Central memory CD8-positive, alpha-beta T cell (primary cell): ENCODE data around the gene FOXL2NB.

Experiments used
- ATAC-seq: fragments of 150-1000 bp; cut with Tn5 transposase; replicated peaks from 2 replicates; pipeline ENCODE4 v1.10.0; 2022; ENCODE audit warnings: mild to moderate bottlenecking, moderate FRiP score, moderate number of reproducible peaks; ENCODE audit not compliant: poor library complexity, severe bottlenecking; ENCODE audit errors: extremely low read depth
- DNase-seq, 2 donors: peaks; one replicate each; pipeline ENCODE4 v3.0.0; 2021; ENCODE audit warnings: low spot score in 2 of 2
- H3K27ac Mint-ChIP-seq: one replicate; pipeline ENCODE4 v1.8.0; 2022; ENCODE audit warnings: low read depth, mild to moderate bottlenecking, moderate library complexity, mixed read lengths
- H3K27me3 Mint-ChIP-seq: one replicate; pipeline ENCODE4 v1.8.0; 2022; ENCODE audit warnings: mixed read lengths
- H3K36me3 Mint-ChIP-seq: one replicate; pipeline ENCODE4 v1.8.0; 2022; ENCODE audit warnings: mild to moderate bottlenecking, moderate library complexity, mixed read lengths; ENCODE audit not compliant: insufficient read depth
- H3K4me1 Mint-ChIP-seq: one replicate; pipeline ENCODE4 v1.8.0; 2022; ENCODE audit warnings: mixed read lengths
- H3K4me3 Mint-ChIP-seq: one replicate; pipeline ENCODE4 v1.8.0; 2022; ENCODE audit warnings: mild to moderate bottlenecking, moderate library complexity, mixed read lengths
- H3K9me3 Mint-ChIP-seq: one replicate; pipeline ENCODE4 v1.8.0; 2022; ENCODE audit warnings: mixed read lengths

Gene FOXL2NB

DNA sequence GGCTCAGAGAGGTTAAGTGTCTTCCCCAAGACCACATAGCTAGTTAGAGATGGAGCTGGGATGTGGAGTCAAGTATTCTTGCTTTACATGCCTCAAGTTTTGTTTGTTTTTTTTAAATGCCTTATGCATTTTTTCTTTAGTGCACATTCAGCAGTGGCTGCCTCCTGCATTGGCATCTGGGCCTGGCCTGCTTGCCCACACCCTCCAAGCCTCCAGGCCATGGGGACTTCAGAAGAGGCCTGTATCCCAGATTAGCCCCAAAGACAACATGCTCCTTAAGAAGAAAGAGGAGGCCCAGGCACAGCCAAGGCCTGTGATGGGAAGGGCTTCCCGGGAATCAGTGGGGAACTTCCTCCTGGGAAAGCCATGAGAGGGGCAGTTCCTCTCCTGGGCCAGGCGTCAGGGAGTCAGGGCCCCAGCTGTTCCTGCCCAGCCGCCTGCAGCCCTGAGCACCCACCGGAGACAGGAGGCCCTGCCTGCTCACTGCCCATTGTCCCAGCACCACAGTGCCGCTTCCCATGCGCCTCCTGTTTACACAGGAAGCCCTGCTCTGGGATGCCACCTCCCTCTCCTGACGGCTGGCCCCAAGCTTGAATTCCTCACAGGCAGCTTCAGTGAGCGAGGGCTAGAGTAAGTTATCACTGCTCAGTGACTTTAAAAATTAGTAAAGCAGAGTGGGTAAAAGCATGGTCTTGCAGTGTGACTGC is 16.0 kb downstream of the FOXL2NB start:
- H3K27me3 Mint-ChIP-seq = peaks cover 79% of the 10 kb centered on the region
- H3K4me1 Mint-ChIP-seq = peaks cover 23% of the 10 kb centered on the region
- no peak overlapping the region for H3K27ac Mint-ChIP-seq
- peaks cover 6% of the 10 kb centered on the region for H3K9me3 Mint-ChIP-seq
- ATAC-seq (no peak), DNase-seq (no peak)
- no peaks in the 10 kb centered on the region for H3K36me3 Mint-ChIP-seq
- no peak overlapping the region for H3K4me3 Mint-ChIP-seq

- DNase-seq (no peak), ATAC-seq (no peak)
- H3K4me3 Mint-ChIP-seq = no peak overlapping the region
- H3K4me1 Mint-ChIP-seq = peaks cover 23% of the 10 kb centered on the region
- H3K9me3 Mint-ChIP-seq = peaks cover 6% of the 10 kb centered on the region
- no peak overlapping the region for H3K27ac Mint-ChIP-seq
- no peaks in the 10 kb centered on the region for H3K36me3 Mint-ChIP-seq
- peaks cover 68% of the 10 kb centered on the region for H3K27me3 Mint-ChIP-seq
Observed at GRCh38 chr3:138964264-138964663, 17.2 kb downstream of the FOXL2NB start.

GRCh38 chr3:138964923-138965322 is 17.9 kb downstream of the FOXL2NB start:
- peaks cover 21% of the 10 kb centered on the region for H3K4me1 Mint-ChIP-seq
- peaks cover 71% of the 10 kb centered on the region for H3K27me3 Mint-ChIP-seq
- no peak overlapping the region for H3K4me3 Mint-ChIP-seq
- H3K36me3 Mint-ChIP-seq = no peaks in the 10 kb centered on the region
- DNase-seq = no peak
- no peak for ATAC-seq
- H3K27ac Mint-ChIP-seq = no peak overlapping the region
- H3K9me3 Mint-ChIP-seq = peaks cover 6% of the 10 kb centered on the region

DNA sequence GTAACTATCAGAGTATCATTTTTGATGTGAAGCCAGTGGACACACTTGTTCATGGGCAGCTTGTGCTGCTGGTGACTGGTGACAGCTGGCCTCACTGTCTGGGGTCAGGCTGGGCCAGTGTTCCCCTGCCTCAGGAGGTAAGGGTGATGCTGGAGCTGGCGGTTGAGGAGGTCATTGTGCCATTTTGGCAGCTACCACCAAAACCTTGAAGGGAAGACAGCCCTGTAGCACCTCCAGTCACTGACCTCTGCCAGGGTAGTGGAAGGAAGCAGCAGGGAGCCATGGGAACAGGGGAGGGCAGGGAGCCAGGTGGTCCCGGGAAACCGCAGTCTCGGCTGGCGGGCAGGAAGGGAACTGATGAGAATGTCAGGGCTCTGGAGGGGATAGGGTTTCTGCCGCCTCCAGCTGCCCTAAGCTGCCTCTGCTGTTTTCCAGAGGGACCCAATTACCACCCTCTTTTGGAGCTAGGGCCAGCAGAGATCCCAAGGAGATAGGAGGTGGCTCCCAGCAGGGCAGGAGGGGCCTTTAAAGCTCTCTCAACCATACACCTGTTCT is 24.8 kb downstream of the FOXL2NB start:
- Mint-ChIP-seq H3K9me3 (no peaks in the 10 kb centered on the region), H3K36me3 (peaks cover 1% of the 10 kb centered on the region), H3K4me3 (no peak overlapping the region), H3K4me1 (no peaks in the 10 kb centered on the region), H3K27me3 (peaks cover 39% of the 10 kb centered on the region), H3K27ac (no peak overlapping the region)
- no peak for DNase-seq
- ATAC-seq = no peak

DNA sequence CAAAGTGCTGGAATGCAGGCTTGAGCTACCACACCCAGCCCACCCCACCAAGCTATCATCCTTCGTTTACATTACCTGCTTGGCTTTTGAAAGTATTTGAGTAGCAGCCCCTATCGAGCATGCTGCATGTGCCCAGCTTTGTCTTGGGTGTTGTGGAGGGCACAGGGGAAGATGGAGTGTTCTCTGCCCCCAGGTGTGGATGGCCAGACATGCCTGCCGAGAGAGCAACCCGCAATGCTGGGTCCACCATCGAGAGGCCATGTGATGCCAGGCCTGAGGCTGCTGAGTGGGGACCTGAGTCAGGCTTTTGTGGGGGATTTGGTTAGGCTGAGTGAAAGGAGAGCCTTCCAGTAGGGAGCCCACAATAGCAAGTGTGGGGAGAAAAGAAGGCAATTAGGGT is 25.9 kb downstream of the FOXL2NB start:
- Mint-ChIP-seq H3K4me3 (no peak overlapping the region), H3K27ac (no peak overlapping the region), H3K9me3 (no peaks in the 10 kb centered on the region), H3K27me3 (peaks cover 39% of the 10 kb centered on the region), H3K36me3 (peaks cover 1% of the 10 kb centered on the region), H3K4me1 (no peaks in the 10 kb centered on the region)
- ATAC-seq (no peak), DNase-seq (no peak)

DNA sequence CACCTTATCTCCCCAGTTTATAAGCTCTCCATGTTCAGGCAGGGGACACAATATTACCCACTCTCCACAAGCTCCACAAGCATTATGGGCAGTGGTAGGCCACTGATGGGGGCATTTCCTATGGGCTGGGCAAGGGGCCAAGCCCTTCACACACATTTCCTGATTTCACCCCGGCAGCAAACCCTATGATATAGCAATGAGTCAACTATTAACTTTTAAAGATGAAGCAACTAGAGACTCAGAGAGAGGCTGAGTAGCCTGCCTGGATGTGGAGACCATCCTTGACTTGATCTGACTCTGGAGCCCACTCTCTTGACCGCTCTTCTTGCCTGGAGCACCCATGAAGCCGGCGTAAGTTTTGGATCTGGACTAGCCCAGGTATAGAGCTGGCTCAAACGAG is 27.4 kb downstream of the FOXL2NB start:
- Mint-ChIP-seq H3K9me3 (no peaks in the 10 kb centered on the region), H3K36me3 (peaks cover 1% of the 10 kb centered on the region), H3K27me3 (peaks cover 38% of the 10 kb centered on the region)

DNA sequence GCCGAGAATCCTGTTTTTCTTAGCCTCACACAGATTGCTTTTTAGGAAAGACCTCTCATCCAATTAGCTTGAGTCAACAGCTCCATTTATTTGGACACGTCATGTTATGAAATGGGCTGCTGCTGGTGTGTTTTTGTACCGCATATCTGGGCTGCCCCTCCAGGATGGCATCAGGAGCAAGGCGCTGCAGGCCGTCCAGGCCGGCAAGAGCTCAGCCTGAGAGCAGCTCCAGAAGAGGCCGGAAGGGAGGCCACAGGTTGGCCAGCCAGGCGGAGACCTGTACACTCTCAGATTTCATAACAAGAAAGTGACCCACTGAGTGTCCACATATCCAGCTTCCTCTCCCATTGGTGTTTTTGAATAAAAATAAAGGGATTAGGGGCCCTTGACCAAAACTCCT is 28.3 kb downstream of the FOXL2NB start:
- Mint-ChIP-seq H3K4me1 (no peaks in the 10 kb centered on the region), H3K4me3 (no peak overlapping the region), H3K9me3 (no peaks in the 10 kb centered on the region), H3K36me3 (peaks cover 1% of the 10 kb centered on the region), H3K27ac (no peak overlapping the region), H3K27me3 (peaks cover 29% of the 10 kb centered on the region)
- no peak for DNase-seq
- ATAC-seq = no peak

More for the DNA sequence above, 27.4 kb downstream of the FOXL2NB start:
- no peak for DNase-seq
- no peak overlapping the region for H3K4me3 Mint-ChIP-seq
- no peak overlapping the region for H3K27ac Mint-ChIP-seq
- H3K4me1 Mint-ChIP-seq = no peaks in the 10 kb centered on the region
- ATAC-seq = no peak

DNA sequence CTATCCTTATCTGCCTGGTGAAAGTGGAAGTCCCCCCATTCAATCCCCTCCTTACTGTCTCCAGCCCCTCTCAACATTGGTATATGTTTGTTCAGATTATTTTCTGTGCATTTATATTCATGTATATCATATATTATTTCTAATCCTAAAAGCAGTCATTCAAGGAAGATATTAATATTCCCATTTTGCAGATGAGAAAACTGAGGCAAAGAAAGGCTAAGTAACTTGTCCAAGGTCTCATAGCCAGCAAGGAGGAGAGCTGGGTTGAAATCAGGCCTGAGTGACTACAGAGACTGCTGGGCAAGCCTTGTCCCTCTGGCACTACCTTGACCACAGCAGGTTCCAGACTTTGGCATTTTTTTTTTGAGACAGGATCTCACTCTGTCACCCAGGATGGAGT is 29.0 kb downstream of the FOXL2NB start:
- H3K27ac Mint-ChIP-seq = no peak overlapping the region
- H3K9me3 Mint-ChIP-seq = no peaks in the 10 kb centered on the region

GRCh38 chr3:138984816-138985215 is 37.8 kb downstream of the FOXL2NB start:
- DNase-seq (no peak), ATAC-seq (no peak)
- H3K4me3 Mint-ChIP-seq = no peak overlapping the region
- no peaks in the 10 kb centered on the region for H3K36me3 Mint-ChIP-seq
- no peaks in the 10 kb centered on the region for H3K4me1 Mint-ChIP-seq
- no peak overlapping the region for H3K27ac Mint-ChIP-seq
- H3K27me3 Mint-ChIP-seq = peaks cover 36% of the 10 kb centered on the region
- no peaks in the 10 kb centered on the region for H3K9me3 Mint-ChIP-seq

More for the DNA sequence above, 29.0 kb downstream of the FOXL2NB start:
- Mint-ChIP-seq H3K36me3 (peaks cover 1% of the 10 kb centered on the region), H3K4me3 (no peak overlapping the region), H3K4me1 (no peaks in the 10 kb centered on the region), H3K27me3 (peaks cover 22% of the 10 kb centered on the region)
- ATAC-seq = no peak
- DNase-seq = no peak

DNA sequence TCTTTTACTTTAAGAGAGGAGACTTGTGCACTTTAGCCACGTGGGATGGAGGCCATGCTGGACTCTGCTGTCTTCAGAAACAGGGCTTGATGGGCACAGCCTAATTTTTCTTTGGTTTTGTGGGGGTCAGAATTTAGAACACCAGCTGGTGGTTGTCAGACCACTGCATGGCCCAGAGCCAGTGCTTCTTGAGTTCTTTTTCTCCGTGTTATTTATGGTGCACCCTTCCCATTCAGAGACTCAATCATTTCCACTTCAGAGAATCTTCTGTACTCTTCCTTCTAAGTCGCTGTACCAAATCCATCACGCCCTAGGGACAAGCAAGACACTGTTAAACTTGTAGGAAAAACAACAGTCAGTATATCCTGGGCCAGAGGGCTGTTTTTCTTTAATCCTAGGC is 38.9 kb downstream of the FOXL2NB start:
- no peaks in the 10 kb centered on the region for H3K9me3 Mint-ChIP-seq
- H3K36me3 Mint-ChIP-seq = no peaks in the 10 kb centered on the region
- no peak overlapping the region for H3K4me3 Mint-ChIP-seq
- H3K27me3 Mint-ChIP-seq = peaks cover 41% of the 10 kb centered on the region
- DNase-seq = no peak
- no peaks in the 10 kb centered on the region for H3K4me1 Mint-ChIP-seq
- no peak for ATAC-seq
- H3K27ac Mint-ChIP-seq = no peak overlapping the region

GRCh38 chr3:138987181-138987580 is 40.2 kb downstream of the FOXL2NB start:
- H3K9me3 Mint-ChIP-seq = no peaks in the 10 kb centered on the region
- H3K27ac Mint-ChIP-seq = no peak overlapping the region
- peaks cover 43% of the 10 kb centered on the region for H3K27me3 Mint-ChIP-seq
- H3K4me3 Mint-ChIP-seq = no peak overlapping the region
- ATAC-seq (no peak), DNase-seq (no peak)
- H3K4me1 Mint-ChIP-seq = no peaks in the 10 kb centered on the region
- H3K36me3 Mint-ChIP-seq = no peaks in the 10 kb centered on the region

GRCh38 chr3:138995706-138996105 is 48.7 kb downstream of the FOXL2NB start:
- Mint-ChIP-seq H3K36me3 (no peaks in the 10 kb centered on the region), H3K27ac (no peak overlapping the region), H3K4me3 (no peak overlapping the region), H3K9me3 (peaks cover under 1% of the 10 kb centered on the region), H3K4me1 (no peaks in the 10 kb centered on the region), H3K27me3 (peaks cover 89% of the 10 kb centered on the region)
- no peak for ATAC-seq
- no peak for DNase-seq
